HG03060 (cell line): ENCODE data around the gene ST6GALNAC4.
"Not testable (repeated sequence)": the region's sequence is repeated elsewhere in the genome, so short reads cannot be mapped to it uniquely, and the experiment has no call there.

Experiments
- ATAC-seq: cut with Tn5 transposase; IDR thresholded peaks from one replicate; pipeline ENCODE4 v1.9.1; 2021; ENCODE audit warnings: low read depth, moderate number of reproducible peaks; ENCODE audit not compliant: unreplicated experiment

Gene ST6GALNAC4

DNA sequence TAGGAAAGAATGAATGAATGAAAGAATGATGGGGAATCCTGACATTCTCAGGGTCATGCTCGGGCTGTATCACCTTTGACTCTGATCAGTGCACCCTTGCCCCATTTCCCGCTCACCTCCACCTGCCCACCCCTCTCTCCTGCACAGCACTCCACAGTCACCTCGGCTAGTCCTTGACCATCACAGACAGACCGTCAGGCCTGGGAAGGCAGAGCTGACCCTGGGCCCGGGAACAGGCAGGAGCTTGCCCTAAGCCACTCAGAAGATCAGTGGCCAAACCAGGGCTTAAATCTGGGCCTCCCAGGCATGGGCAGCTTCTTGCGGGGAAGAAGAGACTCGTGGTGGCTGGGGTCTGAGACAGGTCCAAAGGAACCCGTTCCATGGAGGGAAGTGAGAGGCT is 21.0 kb downstream of the ST6GALNAC4 start:
- no peak for ATAC-seq

DNA sequence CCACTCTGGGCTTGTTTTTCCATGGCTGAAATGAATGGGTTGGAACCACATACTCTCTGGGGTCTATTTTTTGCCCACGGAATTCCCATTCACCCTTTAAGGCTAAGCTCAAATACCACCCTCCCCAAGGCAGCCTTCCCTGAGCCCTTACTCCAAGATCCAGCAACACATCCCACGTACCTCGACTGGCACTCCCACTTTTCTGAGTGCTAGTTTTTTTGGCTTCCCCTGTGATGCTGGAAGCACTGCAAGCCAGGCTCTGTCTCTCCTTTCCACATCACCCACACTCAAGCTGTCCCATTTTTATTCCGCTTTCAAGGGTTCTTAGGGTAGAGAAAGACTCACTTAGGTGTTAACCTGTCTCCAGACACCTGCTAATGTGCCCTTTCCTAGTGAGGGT is 23.4 kb downstream of the ST6GALNAC4 start:
- ATAC-seq, result no peak

DNA sequence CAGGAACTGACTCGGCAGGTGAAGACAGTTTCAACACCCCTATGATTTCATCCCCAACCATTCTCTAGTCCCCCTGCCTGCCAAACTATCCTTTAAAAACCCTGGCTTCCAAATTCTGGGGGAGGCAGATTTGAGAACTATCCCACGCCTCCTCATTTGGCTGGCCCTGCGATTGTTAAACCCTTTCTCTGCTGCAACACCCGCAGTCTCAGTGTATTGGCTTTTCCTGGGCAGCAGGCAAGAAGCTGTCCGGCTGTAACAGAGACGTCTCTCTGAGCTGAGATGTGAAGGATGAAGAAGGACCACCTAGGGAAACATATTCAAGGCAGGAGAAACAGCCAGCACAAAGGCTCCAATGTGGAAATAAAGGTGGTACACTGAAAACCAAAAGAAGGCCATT is 24.0 kb downstream of the ST6GALNAC4 start:
- no peak for ATAC-seq

GRCh38 chr9:127890053-127890452 is 26.8 kb downstream of the ST6GALNAC4 start:
- no peak for ATAC-seq

- no peak for ATAC-seq
Measured at GRCh38 chr9:127887792-127888191, 29.0 kb downstream of the ST6GALNAC4 start.

DNA sequence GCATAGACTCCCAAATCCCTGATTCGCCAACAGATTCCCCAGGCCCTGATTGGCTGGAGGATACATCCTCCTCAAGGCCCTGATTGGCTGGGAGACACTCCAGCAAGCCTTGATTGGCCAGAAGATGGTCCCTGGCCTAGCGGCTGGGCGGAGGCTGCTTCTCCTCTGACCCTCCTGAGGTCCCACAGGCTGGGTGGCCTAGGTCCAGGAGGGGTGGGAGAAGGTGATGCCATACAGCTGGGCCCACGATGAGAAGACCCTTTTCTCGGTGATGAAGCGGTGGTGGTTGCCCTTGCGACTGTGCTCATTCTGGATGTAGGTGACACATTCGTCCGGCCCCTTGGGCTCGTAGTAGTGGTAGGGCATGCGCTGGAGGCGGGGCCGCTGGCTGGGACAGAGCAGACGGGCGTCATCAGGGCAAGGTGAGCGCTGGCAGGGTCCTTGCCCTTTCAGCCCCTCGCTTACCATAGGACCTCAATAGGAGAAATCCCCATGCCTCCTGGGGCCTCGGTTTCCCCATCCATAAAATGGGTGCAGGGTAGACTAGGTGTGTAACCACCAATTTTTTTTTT is 30.4 kb downstream of the ST6GALNAC4 start:
- ATAC-seq, result no peak

DNA sequence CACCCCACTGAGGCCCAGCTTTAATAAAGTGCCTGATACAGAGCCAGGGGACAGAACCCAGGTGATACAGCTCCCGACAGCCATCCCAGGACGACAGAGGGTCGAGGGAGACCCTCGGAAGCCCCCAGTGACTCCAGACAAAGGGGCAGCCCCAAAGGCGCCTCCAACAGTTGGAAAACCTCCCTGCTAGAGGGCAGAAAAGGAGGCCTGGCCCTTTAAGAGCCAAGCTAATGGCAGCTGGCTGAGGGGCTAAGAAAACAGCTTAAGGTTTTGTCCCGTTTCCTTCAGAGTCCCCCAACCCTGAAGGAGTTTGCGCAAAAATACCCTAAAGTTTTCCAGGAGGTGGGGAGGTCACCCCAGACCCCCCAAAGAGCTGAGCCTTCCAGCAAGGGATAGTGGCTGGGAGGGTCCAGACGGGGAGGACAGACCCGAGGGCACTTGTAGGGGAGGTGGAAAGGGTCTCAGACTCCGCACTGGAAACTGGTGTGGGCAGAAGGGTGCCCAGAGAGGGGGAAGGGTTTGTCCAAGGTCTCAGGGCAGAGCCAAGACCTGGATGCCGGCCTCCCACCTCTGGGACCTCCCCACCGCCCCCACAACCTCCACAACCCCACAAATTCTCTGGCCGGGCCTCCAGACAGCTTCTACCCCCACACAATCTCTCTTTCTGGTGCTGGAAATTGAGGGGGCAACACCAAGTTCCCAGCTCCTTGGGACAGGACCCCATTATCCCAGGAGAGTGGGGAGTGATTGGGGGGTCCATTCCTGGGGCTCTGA is 31.1 kb downstream of the ST6GALNAC4 start:
- ATAC-seq, result no peak

GRCh38 chr9:127884976-127885490 is 31.8 kb downstream of the ST6GALNAC4 start:
- ATAC-seq, result no peak

DNA sequence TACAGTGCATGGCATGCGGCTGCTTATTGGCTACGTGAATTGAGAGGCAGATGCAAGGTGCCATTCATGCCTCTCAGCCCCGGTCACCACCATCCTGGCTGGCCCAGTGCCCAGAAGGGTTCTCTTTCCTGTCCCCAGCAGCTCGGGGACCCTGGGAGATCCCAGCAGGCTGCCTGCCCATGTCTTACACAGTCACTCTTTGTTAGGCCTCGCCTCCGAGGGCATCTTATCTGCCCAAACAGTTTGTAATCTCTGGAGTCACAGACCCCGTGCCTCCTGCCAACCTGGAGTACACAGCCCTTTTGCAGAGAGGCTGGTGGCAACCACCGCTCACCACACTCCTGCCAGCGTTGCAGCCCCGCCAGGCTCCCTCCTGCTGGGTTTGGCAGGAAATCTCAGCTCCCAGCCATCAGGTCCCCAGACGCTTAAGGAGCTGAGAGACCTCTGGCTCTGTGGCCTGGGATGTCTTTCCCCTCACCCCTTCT is 32.4 kb downstream of the ST6GALNAC4 start:
- no peak for ATAC-seq

DNA sequence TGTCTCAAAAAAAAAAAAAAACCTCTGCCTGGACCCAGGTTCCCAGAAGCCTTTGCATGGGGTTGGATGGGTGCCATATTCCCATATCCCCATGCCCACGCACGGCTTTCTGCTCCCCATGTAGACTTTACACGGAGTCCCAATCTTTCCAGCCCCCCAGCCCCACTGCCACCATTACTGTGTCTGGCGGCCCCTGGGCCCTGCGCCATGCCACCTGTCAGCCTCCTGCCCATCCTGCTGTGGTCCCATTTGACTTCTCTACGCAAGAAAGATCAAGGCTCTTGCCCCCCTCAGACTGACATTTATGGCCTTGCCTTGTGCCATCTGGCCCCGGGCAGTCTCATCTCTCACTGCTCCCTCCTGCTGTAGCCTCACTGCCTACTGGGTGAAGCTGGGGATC is 32.9 kb downstream of the ST6GALNAC4 start:
- no peak for ATAC-seq

GRCh38 chr9:127881715-127882114 is 35.1 kb downstream of the ST6GALNAC4 start:
- not testable (repeated sequence) for ATAC-seq

GRCh38 chr9:127880143-127880542 is 36.7 kb downstream of the ST6GALNAC4 start:
- ATAC-seq, result no peak

DNA sequence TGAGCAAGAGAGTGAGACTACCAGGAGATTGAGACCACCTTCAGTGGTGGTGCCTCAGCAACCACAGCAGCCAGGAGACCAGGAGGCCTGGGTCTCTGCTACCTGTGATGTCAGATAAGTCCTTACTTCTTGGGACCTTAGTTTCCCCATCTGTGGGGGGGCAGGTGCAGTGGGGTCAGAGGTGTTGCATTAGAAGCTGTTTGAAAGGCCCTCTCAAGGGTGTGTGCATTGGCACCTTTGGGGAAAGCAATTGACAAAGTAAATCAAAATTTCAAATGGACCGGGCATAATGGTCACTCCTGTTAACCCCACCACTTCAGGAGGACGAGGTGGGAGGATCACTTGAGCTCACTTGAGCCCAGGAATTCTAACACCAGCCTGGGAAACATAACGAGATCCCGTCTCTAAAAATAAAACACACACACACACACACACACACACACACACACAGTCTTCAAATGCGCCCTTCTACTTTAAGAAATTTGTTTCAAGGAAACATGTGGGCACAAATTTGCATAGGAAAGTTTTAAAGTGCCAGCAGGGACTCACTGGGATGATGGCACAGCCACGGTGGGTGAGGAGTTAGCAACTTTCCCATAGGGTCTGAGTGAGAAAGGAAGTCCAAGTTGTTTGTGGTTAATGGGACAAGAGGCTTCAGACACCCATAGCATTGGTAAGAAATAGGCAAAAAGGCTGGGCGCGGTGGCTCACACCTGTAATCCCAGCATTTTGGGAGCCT is 38.0 kb downstream of the ST6GALNAC4 start:
- ATAC-seq, result no peak

GRCh38 chr9:127878001-127878651 is 38.7 kb downstream of the ST6GALNAC4 start:
- ATAC-seq, result no peak

GRCh38 chr9:127877566-127877998 is 39.3 kb downstream of the ST6GALNAC4 start, which contains the start of gene AK1:
Gene AK1, minus strand, starts transcription at chr9:127877675. Its CDS starts 3,058 bp downstream, at chr9:127874617.
- no peak for ATAC-seq

DNA sequence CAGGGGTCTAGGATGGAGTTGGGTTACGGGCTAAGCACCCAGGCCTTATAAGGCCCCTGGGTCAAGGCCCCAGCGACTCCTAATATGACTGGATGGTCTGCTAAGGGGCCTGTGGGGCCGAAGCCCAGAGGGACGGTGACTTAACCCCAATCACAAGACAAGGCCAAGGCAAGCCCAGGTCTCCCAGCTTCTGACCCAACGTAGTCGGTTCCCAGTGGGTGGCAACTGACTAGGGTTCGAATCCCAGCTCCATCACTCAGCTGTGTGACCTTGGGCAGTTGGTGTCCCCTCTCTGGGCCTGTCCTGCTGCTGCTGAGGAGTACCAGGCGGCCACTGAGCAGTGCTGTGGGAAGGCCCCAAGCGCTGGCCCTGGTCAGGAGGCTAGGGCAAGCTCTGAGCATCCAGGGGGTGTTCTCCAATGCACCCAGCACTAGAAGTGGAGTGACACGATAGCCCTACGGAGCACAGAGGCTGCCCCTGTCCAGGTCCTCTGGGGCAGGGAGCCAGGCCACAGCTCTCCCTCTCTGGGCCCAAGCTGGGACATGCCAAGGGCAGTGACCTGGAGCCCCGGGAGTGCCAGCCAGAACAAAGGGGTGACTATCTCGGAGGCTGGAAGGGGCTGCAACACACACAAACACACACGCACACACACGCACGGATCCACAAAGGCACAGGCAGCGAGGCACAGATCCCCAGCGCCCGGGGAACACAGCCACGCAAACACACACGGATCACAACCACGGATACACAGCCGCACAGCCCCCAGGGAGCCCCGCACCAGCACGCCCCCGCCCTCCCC is 39.9 kb downstream of the ST6GALNAC4 start:
- ATAC-seq, result no peak

- ATAC-seq, result no peak
Measured at GRCh38 chr9:127876026-127876763, 40.6 kb downstream of the ST6GALNAC4 start.

GRCh38 chr9:127875306-127875966 is 41.4 kb downstream of the ST6GALNAC4 start:
- no peak for ATAC-seq
